ENCODE results near the gene SLC4A2.
"Not testable (repeated sequence)": the region's sequence is repeated elsewhere in the genome, so short reads cannot be mapped to it uniquely, and the experiment has no call there.

The SLC4A2 gene

GRCh38 chr7:151059367-151060112 lies at the start of gene SLC4A2:
Gene SLC4A2, plus strand, starts transcription at chr7:151059589. Its CDS starts 2,399 bp downstream, at chr7:151061988.
- peak; percentile 58 to 69 for DNase-seq (ENCODE audit: low read depth in 2 of 2)

DNA sequence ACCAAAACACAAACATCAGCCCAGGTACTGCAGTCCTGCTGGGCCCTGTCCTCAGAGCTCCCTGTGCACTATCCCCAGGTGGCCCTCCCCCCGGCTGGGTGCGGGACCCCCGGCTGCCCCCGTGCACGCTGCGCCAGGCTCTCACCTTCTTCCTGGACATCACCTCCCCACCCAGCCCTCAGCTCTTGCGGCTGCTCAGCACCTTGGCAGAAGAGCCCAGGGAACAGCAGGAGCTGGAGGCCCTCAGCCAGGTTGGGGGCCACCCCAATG lies 49.4 kb upstream of the SLC4A2 start:
- DNase-seq (ENCODE audit: low read depth in 2 of 2): no peak

GRCh38 chr7:151010307-151011096 lies 48.9 kb upstream of the SLC4A2 start:
- no peak for DNase-seq (ENCODE audit: low read depth in 2 of 2)

DNA sequence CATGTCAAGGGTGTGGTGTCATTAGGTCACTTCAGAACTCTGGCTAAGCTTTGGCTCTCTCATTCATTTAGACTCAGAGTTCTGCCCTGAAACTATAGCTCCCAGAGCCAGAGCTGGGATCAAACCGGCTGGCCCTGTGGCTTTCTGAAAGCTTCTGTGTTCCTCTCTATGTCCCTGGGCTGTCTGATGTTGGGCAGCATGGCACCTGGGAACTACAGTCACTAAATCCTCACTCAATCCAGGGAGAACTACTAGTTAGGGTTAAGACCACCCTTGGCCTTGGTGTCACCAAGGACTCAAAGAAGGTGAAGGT lies 48.3 kb upstream of the SLC4A2 start:
- DNase-seq (ENCODE audit: low read depth in 2 of 2): no peak

GRCh38 chr7:151011616-151012015 lies 47.8 kb upstream of the SLC4A2 start:
- not testable (repeated sequence) for DNase-seq (ENCODE audit: low read depth in 2 of 2)

- DNase-seq (ENCODE audit: low read depth in 2 of 2): no peak
Measured at GRCh38 chr7:151012031-151012692, 47.2 kb upstream of the SLC4A2 start.

DNA sequence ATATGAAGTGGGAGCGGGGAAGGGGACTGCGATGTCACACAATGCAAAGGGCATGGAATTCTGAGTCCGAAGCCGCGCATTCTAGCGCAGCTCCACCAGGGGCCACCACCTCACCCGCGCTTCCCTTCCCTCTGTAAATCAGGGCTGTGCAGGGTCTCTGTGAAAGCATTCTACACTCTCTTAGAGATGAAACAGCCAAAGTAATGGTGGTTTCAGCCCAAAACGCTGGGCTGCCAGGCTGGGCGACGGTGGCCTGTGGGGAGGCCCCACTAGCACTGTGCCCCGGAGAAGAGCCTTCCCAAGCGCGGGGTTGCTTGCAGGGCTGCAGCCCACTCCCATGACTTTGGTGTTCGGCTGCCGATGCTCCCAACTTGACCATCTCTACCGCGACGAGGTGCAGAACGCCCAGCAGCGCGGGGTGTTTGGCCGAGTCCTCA lies 46.5 kb upstream of the SLC4A2 start:
- DNase-seq (ENCODE audit: low read depth in 2 of 2): no peak

GRCh38 chr7:151013356-151013732 lies 46.0 kb upstream of the SLC4A2 start:
- no peak for DNase-seq (ENCODE audit: low read depth in 2 of 2)

- peak; percentile 53 to 67 for DNase-seq (ENCODE audit: low read depth in 2 of 2)
Measured at GRCh38 chr7:151013733-151014497, 45.5 kb upstream of the SLC4A2 start.

- DNase-seq (ENCODE audit: low read depth in 2 of 2): no peak
Measured at GRCh38 chr7:151014950-151015349, 44.4 kb upstream of the SLC4A2 start.

- DNase-seq (ENCODE audit: low read depth in 2 of 2): no peak
Measured at GRCh38 chr7:151015967-151016366, 43.4 kb upstream of the SLC4A2 start.

DNA sequence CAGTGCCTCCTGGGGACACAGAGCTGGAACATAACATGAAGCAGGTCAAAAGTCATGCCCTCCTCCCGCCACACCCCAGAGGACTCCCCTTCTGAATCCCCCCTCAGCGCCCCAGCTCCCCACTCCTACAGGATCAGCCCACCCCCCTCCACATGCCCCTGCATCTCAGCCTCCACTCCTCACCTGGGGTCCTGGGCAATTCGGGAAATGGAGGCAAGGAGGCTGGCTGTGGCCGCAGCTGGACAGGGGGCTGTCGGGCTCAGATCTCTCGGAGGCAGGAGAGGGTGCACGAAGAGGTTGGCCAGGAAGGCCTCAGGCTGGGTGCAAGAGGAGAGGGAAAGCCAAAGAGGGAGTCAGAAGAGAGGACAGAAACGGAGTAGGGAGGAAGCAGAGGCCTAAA lies 42.9 kb upstream of the SLC4A2 start:
- no peak for DNase-seq (ENCODE audit: low read depth in 2 of 2)

DNA sequence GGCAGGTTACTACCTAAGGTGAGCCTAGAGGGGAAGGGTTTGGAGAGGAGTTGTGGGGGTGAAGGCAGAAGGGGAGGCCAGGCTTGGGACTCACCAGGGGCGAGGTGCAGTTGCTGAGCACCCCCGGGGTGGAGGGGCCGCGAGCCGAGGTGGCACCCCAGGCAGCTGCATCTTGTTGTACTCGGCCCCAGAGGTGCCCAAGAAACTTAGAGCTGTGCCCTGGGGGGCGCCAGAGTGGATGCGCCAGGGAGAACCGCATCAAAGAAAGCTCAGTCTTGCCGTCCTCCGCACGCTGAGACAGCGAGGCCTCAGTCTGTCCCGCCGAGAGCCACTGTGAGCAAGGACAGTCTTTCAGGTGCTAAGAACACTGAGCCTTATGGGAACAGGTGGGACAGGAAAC lies 42.4 kb upstream of the SLC4A2 start:
- no peak for DNase-seq (ENCODE audit: low read depth in 2 of 2)

- no peak for DNase-seq (ENCODE audit: low read depth in 2 of 2)
Measured at GRCh38 chr7:151017370-151017952, 41.9 kb upstream of the SLC4A2 start.

GRCh38 chr7:151017953-151018420 lies 41.4 kb upstream of the SLC4A2 start:
- DNase-seq (ENCODE audit: low read depth in 2 of 2): peak; percentile 77 to 86

- no peak for DNase-seq (ENCODE audit: low read depth in 2 of 2)
Measured at GRCh38 chr7:151018421-151019129, 40.8 kb upstream of the SLC4A2 start.

GRCh38 chr7:151019130-151019447 lies 40.3 kb upstream of the SLC4A2 start:
- no peak for DNase-seq (ENCODE audit: low read depth in 2 of 2)

- no peak for DNase-seq (ENCODE audit: low read depth in 2 of 2)
Measured at GRCh38 chr7:151020231-151020630, 39.2 kb upstream of the SLC4A2 start.

DNA sequence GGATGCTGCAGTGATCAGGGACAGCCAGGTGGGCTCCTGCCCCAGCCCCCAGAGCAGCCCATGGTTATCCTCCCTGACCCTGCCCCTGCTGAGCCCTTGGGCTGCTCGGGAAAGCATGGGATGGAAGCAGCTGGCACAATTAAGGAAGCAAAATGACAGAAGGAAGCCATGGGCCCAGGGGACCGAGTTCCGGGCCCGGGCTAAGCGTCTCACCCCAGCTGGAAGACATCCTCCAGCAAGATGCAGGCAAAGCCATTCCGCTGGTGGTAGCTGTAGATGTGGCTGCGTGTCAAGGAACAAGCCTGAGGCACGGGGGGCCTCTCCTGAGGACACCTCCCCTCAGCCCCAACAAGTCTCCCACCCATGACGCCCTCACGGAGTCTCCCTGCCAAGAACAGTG lies 36.2 kb upstream of the SLC4A2 start:
- no peak for DNase-seq (ENCODE audit: low read depth in 2 of 2)

DNA sequence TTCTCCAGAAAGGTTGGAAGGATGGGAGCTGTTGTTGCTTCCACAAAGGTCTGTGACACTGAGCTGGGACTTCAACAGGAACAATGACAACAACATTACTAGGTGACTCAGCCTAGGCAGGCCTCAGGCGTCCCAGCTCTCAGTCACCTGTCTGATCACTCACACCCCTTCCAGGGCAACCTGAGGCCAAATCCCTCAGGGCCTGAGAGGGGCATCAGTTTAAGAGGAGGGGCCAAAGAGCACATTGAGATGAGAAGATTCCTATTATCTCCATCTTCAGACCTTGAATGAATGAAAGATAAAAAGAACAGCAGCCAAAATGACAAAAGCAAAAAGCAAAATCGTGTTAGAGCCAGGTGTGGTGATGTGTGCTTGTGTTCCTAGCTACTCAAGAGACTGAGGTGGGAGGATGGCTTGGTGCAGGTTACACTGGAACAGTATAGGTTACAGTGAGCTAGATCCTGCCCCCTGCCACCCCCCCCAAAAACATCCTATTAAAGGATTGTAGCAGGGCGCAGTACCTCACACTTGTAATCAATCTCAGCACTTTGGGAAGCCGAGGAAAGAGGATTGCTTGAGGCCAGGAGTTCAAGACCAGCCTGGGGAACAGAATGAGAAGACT lies 34.8 kb upstream of the SLC4A2 start, which contains the start of gene ATG9B:
Gene ATG9B (minus strand): TSS at position 60 of the 622 bp plus-strand sequence. CDS start 71 bp downstream, outside the sequence.
- DNase-seq (ENCODE audit: low read depth in 2 of 2): no peak

Measured in stimulated activated CD4-positive, alpha-beta T cell treated with anti-CD3 and anti-CD28 coated beads, Interleukin-1b, Interleukin-23, amount 100 ng/mL, for 4 hours (primary cell).